ENCODE data around the gene KCNJ10.
A peak's percentile ranks its signal among the peaks of the same experiment; 100 is the strongest.

The KCNJ10 gene

DNA sequence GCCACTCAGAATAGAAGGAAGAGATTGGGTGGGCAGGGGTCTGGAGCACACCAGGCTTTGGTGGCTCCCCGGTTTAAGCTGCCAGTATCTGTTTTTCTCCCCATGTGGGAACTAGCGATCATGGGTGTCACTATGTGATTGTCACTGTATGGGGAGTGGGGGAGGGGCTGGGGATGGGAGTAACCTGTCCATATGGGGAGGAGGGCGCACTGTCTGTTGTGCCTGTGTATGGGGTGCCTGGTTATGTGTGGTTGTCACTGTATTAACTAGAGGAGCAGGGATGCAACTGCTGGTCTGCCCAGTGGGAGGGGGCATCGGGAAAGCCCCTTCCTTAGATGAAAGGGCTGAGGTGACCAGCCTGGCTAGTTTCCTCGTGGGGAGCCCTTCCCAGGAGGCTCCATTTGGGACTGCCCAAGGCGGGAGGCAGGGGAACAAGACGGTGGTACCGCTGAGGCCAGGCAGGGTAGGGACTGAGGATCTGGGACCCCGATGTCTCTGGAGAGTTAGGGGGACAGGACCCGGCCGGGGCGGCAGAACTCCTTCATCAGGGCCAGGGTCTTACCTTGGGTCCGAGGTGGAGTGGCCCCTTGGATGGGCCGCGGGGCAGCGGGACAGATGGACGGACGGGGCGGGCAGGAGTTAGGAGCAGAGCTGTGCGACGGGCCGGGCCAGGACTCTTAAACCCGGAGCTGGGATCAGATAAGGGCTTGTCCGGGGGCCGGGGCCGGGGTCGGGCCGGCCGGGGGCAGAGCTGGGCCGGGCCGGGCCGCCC lies at the start of gene KCNJ10:
TSS of gene KCNJ10 (minus strand) at position 701 of the 772 bp plus-strand sequence. CDS start 27,628 bp downstream, outside the sequence.
- DNase-seq (ENCODE audit: extremely low read depth, low read depth), result no peak
- H3K4me3 ChIP-seq (replicated peaks; ENCODE audit: low read depth, low read length), result peak within 1 kb of the TSS; percentile 33
- TF ChIP-seq CTCF (IDR thresholded peaks at IDR 0.05; ENCODE audit: low read depth, low read length, missing control alignments), result no peak

GRCh38 chr1:160118928-160119327 lies 49.0 kb upstream of the KCNJ10 start:
- TF ChIP-seq CTCF (IDR thresholded peaks at IDR 0.05; ENCODE audit: low read depth, low read length, missing control alignments), result no peak
- no peak overlapping the region for H3K4me3 ChIP-seq (replicated peaks; ENCODE audit: low read depth, low read length)
- no peak for DNase-seq (ENCODE audit: extremely low read depth, low read depth)

DNA sequence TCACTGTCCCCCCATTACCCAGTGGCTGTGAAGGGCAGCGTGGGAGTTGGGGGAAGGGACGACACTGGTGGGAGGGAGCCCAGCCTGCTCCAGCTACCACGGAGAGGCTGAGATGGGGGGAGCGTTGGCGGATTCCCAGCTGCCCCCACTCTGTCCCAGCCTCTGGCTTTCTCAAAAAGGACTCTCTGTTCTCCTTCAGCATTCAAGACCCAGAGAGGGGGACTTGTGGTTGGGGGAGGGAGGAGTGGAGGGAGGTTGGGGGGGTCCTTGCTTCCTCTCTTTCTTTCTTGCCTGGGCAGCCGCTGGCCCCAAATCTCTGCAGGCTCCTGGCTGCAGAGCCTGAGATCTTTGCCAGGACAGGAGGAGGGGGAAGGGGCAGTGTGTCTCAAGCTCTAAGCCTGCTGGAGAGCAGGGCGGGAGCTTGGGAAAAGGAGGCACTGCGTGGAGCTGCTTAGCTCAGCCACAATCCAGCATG lies 47.8 kb upstream of the KCNJ10 start:
- no peak for TF ChIP-seq CTCF (IDR thresholded peaks at IDR 0.05; ENCODE audit: low read depth, low read length, missing control alignments)
- H3K4me3 ChIP-seq (replicated peaks; ENCODE audit: low read depth, low read length), result no peak overlapping the region
- no peak for DNase-seq (ENCODE audit: extremely low read depth, low read depth)

DNA sequence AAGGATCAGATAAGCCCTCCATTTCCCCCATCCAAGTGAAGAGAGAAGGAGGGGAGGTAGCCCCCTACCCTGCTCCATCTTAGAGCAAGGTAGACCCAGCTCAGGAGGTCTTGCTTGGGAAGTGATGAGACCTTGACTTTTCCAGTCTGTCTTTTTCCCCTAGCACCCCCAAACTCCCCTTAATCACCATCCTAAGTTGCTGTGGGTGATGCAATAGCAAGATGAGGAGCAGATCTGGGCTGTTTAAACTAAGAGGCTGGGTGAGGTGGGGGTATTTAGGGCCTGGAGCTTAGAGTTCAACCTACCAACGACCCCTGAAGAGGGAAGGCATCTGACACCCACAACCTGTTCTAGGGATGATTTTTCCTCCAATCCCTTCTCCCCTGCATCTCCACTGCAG lies 47.3 kb upstream of the KCNJ10 start:
- H3K4me3 ChIP-seq (replicated peaks; ENCODE audit: low read depth, low read length), result no peak overlapping the region
- TF ChIP-seq CTCF (IDR thresholded peaks at IDR 0.05; ENCODE audit: low read depth, low read length, missing control alignments), result no peak
- no peak for DNase-seq (ENCODE audit: extremely low read depth, low read depth)

DNA sequence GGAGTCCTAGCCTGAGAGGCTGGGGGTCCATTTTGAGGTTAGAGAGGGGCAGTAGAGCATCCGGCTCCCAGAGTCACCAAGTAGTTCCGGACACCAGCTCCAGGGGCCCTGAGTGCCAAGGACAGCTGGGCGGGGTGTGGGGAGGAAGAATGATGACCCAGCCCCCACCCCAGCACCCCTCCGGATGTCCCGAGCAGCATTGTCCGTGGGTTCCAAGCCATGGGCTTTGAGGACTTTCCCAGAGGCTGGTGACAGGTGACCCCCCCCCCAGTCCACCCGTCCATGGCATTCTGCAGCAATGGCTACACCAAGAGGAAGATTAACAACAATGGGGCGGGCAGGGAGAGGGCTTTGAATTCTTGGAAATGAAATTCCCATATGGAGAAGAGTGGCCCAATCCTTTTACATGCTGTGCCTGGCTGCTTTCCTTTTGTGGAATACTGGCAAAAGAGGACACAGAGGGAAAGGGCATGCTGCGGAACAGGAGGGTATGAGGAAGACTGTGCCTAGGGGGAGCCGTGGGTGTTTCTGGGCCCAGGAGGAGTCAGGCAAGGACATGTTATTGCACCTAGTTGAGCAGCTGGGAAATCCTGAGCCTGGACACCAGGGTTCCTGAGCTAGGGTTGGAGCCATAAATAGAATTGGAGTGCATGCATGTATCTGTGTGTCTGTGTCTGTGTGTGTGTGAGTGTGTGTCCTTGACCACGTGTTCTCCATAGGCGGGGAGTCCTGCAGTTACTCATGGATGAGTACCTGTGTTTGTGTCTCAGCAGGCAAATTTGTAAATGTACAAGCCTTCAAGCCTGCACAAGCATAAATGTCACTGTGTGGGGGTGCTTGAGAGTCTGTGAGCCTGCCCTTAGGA lies 46.6 kb upstream of the KCNJ10 start:
- no peak overlapping the region for H3K4me3 ChIP-seq (replicated peaks; ENCODE audit: low read depth, low read length)
- TF ChIP-seq CTCF (IDR thresholded peaks at IDR 0.05; ENCODE audit: low read depth, low read length, missing control alignments), result no peak
- DNase-seq (ENCODE audit: extremely low read depth, low read depth), result no peak

DNA sequence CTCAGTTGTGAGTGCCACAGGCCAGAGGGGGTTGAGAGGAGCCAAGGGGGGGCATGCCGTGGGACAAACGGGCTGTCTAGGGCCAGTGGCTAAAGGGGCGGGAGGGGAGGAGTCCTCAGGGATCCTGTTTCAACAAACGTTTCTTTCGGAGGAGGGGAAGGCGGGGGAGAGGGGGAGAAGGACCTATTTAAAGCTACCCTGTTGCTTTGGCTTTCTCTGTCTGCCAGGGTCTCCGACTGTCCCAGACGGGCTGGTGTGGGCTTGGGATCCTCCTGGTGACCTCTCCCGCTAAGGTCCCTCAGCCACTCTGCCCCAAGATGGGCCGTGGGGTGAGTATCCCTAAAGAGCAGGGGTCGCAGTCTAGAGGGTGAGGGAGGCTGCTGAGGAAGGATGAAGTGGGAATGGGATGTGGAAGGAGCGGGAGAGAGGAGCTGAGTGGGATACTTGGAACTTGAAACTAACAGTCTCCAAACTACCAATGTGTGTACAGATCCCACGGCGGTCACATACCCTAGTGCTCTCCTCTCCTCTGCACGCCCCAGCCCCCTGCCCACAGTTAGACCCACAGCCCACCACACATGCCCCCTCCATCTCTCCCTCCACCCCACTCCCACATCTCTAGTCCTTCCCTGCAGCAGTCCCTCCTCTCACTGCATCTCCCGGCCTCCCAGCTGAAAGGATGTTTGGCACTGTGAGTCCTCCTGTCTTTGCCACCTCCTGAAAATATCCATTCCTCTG lies 45.8 kb upstream of the KCNJ10 start, which contains the start of gene ATP1A2:
TSS of gene ATP1A2 (plus strand) at position 215 of the 738 bp plus-strand sequence. CDS start at position 318, 103 bp downstream.
- no peak for DNase-seq (ENCODE audit: extremely low read depth, low read depth)
- no peak for TF ChIP-seq CTCF (IDR thresholded peaks at IDR 0.05; ENCODE audit: low read depth, low read length, missing control alignments)
- no peak within 1 kb of the TSS for H3K4me3 ChIP-seq (replicated peaks; ENCODE audit: low read depth, low read length)

Measured in HFF-Myc (cell line).